ENCODE measurements around the gene SHH.

Gene SHH

GRCh38 chr7:155813125-155813524, 862 bp upstream of the SHH start:
- Histone ChIP-seq H3K4me3 (ENCODE audit: low read depth, low read length) (no peak overlapping the region), H3K27me3 (replicated peaks) (peaks cover 54% of the 10 kb centered on the region), H3K27ac (no peak overlapping the region), H3K36me3 (replicated peaks) (no peaks in the 10 kb centered on the region)
- in situ Hi-C loops (cut with HindIII; ENCODE audit: low pct_ligation_motif_present, low sequenced_read_pairs), result no loop called here
- no peak for DNase-seq
- no peak for TF ChIP-seq CTCF (IDR thresholded peaks at IDR 0.05; ENCODE audit: low read depth, low read length, missing control alignments)

GRCh38 chr7:155811560-155811894, 736 bp downstream of the SHH start:
- Histone ChIP-seq H3K27me3 (replicated peaks) (peaks cover 56% of the 10 kb centered on the region), H3K4me3 (ENCODE audit: low read depth, low read length) (peak overlapping the region; percentile 41), H3K36me3 (replicated peaks) (no peaks in the 10 kb centered on the region), H3K27ac (no peak overlapping the region)
- in situ Hi-C loops (cut with HindIII; ENCODE audit: low pct_ligation_motif_present, low sequenced_read_pairs), result no loop called here
- DNase-seq, result no peak
- TF ChIP-seq CTCF (IDR thresholded peaks at IDR 0.05; ENCODE audit: low read depth, low read length, missing control alignments), result no peak

- no peak overlapping the region for H3K27ac ChIP-seq
- no peak for TF ChIP-seq CTCF (IDR thresholded peaks at IDR 0.05; ENCODE audit: low read depth, low read length, missing control alignments)
- H3K36me3 ChIP-seq (replicated peaks), result no peaks in the 10 kb centered on the region
- in situ Hi-C loops (cut with HindIII; ENCODE audit: low pct_ligation_motif_present, low sequenced_read_pairs), result no loop called here
- peaks cover 56% of the 10 kb centered on the region for H3K27me3 ChIP-seq (replicated peaks)
- no peak overlapping the region for H3K4me3 ChIP-seq (ENCODE audit: low read depth, low read length)
- no peak for DNase-seq
Observed at GRCh38 chr7:155810770-155811559, 1.3 kb downstream of the SHH start.

- Histone ChIP-seq H3K4me3 (ENCODE audit: low read depth, low read length) (no peak overlapping the region), H3K36me3 (replicated peaks) (no peaks in the 10 kb centered on the region), H3K27ac (no peak overlapping the region), H3K27me3 (replicated peaks) (peaks cover 56% of the 10 kb centered on the region)
- TF ChIP-seq CTCF (IDR thresholded peaks at IDR 0.05; ENCODE audit: low read depth, low read length, missing control alignments), result no peak
- DNase-seq, result no peak
- in situ Hi-C loops (cut with HindIII; ENCODE audit: low pct_ligation_motif_present, low sequenced_read_pairs), result no loop called here
Observed at GRCh38 chr7:155809947-155810769, 2.1 kb downstream of the SHH start.

GRCh38 chr7:155809332-155809946, 2.8 kb downstream of the SHH start:
- Histone ChIP-seq H3K36me3 (replicated peaks) (no peaks in the 10 kb centered on the region), H3K4me3 (ENCODE audit: low read depth, low read length) (peak overlapping the region; percentile 26), H3K27me3 (replicated peaks) (peaks cover 54% of the 10 kb centered on the region), H3K27ac (no peak overlapping the region)
- DNase-seq, result no peak
- in situ Hi-C loops (cut with HindIII; ENCODE audit: low pct_ligation_motif_present, low sequenced_read_pairs), result no loop called here
- TF ChIP-seq CTCF (IDR thresholded peaks at IDR 0.05; ENCODE audit: low read depth, low read length, missing control alignments), result no peak

Data from brain microvascular endothelial cell (primary cell).